Caco-2 (cell line): ENCODE measurements around the gene COG4. TPM values are rescaled to one million over a fixed set of nuclear protein-coding genes. Genes with fewer than 3 reads are reported as not detected.

Source experiments
- BruUV-seq: library from RNA; stranded (reverse); fragments of 400-500 nt; replicated peaks from 2 replicates; lab custom pipeline; 2021; lab: Mats Ljungman, UMichigan
- CTCF ChIA-PET: fragments of 300-600 bp; sonication (Branson Sonifier 250); formaldehyde crosslinking; loops from one replicate; lab custom pipeline; 2022; ENCODE audit warnings: antibody characterized with exemption; lab: Charles Lee
- POLR2A ChIA-PET: fragments of 300-600 bp; sonication (Branson Sonifier 250); formaldehyde crosslinking; loops from one replicate; lab custom pipeline; 2022; ENCODE audit warnings: antibody characterized with exemption; lab: Charles Lee
- DNase-seq, 2 experiments: peaks; one replicate each; pipeline versions ENCODE4 v3.0.0 to v3.0.0-alpha.2; 2020 to 2022
- H3K27me3 ChIP-seq: replicated peaks from 2 replicates; pipeline ENCODE4 v1.6.0; 2011; ENCODE audit warnings: low read length; ENCODE audit not compliant: control insufficient read depth, insufficient read depth
- H3K36me3 ChIP-seq: 2 replicates; pipeline ENCODE4 v1.5.1; 2011; ENCODE audit warnings: low read length; ENCODE audit not compliant: control insufficient read depth, insufficient read depth
- H3K4me1 ChIP-seq: fragments of 250-450 bp; sonication (Bioruptor Pico); 2 replicates; pipeline ENCODE4 v1.5.1; 2020; ENCODE audit warnings: mild to moderate bottlenecking
- H3K4me3 ChIP-seq: 2 replicates; pipeline ENCODE4 v1.5.1; 2011; ENCODE audit warnings: low read depth, mild to moderate bottlenecking, control low read depth, low read length
- H3K9me3 ChIP-seq: fragments of 250-450 bp; sonication (Bioruptor Pico); 2 replicates; pipeline ENCODE4 v1.5.1; 2020; ENCODE audit warnings: mild to moderate bottlenecking, moderate library complexity
- H3K27ac Mint-ChIP-seq: one replicate; pipeline ENCODE4 v1.8.0; 2022; ENCODE audit warnings: mixed read lengths; ENCODE audit not compliant: unreplicated experiment
- H3K27me3 Mint-ChIP-seq: one replicate; pipeline ENCODE4 v1.8.0; 2022; ENCODE audit warnings: mixed read lengths; ENCODE audit not compliant: insufficient read depth, unreplicated experiment
- H3K36me3 Mint-ChIP-seq: one replicate; pipeline ENCODE4 v1.8.0; 2022; ENCODE audit warnings: mild to moderate bottlenecking, mixed read lengths; ENCODE audit not compliant: insufficient read depth, unreplicated experiment
- H3K4me1 Mint-ChIP-seq: one replicate; pipeline ENCODE4 v1.8.0; 2022; ENCODE audit warnings: low read depth, mixed read lengths; ENCODE audit not compliant: unreplicated experiment
- H3K4me3 Mint-ChIP-seq: one replicate; pipeline ENCODE4 v1.8.0; 2022; ENCODE audit warnings: mild to moderate bottlenecking, moderate library complexity, mixed read lengths; ENCODE audit not compliant: unreplicated experiment
- H3K9me3 Mint-ChIP-seq: one replicate; pipeline ENCODE4 v1.8.0; 2022; ENCODE audit warnings: mixed read lengths; ENCODE audit not compliant: unreplicated experiment
- CTCF ChIP-seq, 2 experiments: fragments of 200-600 bp in 1 of 2; IDR thresholded peaks; 1 replicate in 1 of 2; 2 replicates in 1 of 2; pipeline versions ENCODE4 v1.5.1 to v1.8.0; 2011 to 2022; ENCODE audit warnings: antibody characterized with exemption in 1 of 2, control low read depth in 1 of 2, inconsistent platforms in 1 of 2, low read depth in 1 of 2, low read length in 1 of 2, mild to moderate bottlenecking in 1 of 2, moderate library complexity in 1 of 2; ENCODE audit not compliant: insufficient read depth in 1 of 2, severe bottlenecking in 1 of 2, unreplicated experiment in 1 of 2
- intact Hi-C: fragments of 100-400 bp; cut with micrococcal nuclease; formaldehyde crosslinking; loops from one replicate; pipeline ENCODE4 v1.10.0; 2022; ENCODE audit not compliant: unreplicated experiment
- total RNA-seq: library from RNA; stranded (reverse); gene quantifications from 2 replicates; pipeline ENCODE4 v1.2.3, GENCODE V29; 2022

The COG4 gene
- total RNA-seq, 1 experiment from 2014 or later = 88.5 TPM

- no peaks in the 10 kb centered on the region for H3K27me3 Mint-ChIP-seq
- DNase-seq = no peak
- ChIA-PET CTCF (no interaction called here), POLR2A (no interaction called here)
- no peak overlapping the region for H3K4me3 ChIP-seq
- H3K36me3 ChIP-seq = no peaks in the 10 kb centered on the region; the same call in none of the 2 replicates
- no peaks in the 10 kb centered on the region for H3K27me3 ChIP-seq
- H3K4me3 Mint-ChIP-seq = no peak overlapping the region
- no peak overlapping the region for H3K27ac Mint-ChIP-seq
- BruUV-seq = no TSS peak
- intact Hi-C loops = no loop called here
- H3K4me1 ChIP-seq = peaks cover 45% of the 10 kb centered on the region
- H3K9me3 Mint-ChIP-seq = no peaks in the 10 kb centered on the region
- peaks cover 8% of the 10 kb centered on the region for H3K36me3 Mint-ChIP-seq
- TF ChIP-seq CTCF (IDR thresholded peaks at IDR 0.05; ENCODE audit: insufficient read depth in 1 of 2, low read depth in 1 of 2, low read length in 1 of 2, severe bottlenecking in 1 of 2, unreplicated experiment in 1 of 2) = no peak
- peaks cover 49% of the 10 kb centered on the region for H3K4me1 Mint-ChIP-seq
- H3K9me3 ChIP-seq = no peaks in the 10 kb centered on the region
These were observed 88.7 kb downstream of the COG4 start for GRCh38 chr16:70434484-70435260.

GRCh38 chr16:70433458-70434103 lies 89.8 kb downstream of the COG4 start:
- no peaks in the 10 kb centered on the region; the same call in none of the 2 replicates for H3K36me3 ChIP-seq
- Mint-ChIP-seq H3K27ac (peak overlapping the region; percentile 45), H3K4me3 (no peak overlapping the region), H3K36me3 (peaks cover 12% of the 10 kb centered on the region), H3K9me3 (no peaks in the 10 kb centered on the region), H3K27me3 (no peaks in the 10 kb centered on the region), H3K4me1 (peaks cover 55% of the 10 kb centered on the region)
- H3K27me3 ChIP-seq = no peaks in the 10 kb centered on the region
- no peak overlapping the region for H3K4me3 ChIP-seq
- intact Hi-C loops = no loop called here
- no peak for TF ChIP-seq CTCF (IDR thresholded peaks at IDR 0.05; ENCODE audit: insufficient read depth in 1 of 2, low read depth in 1 of 2, low read length in 1 of 2, severe bottlenecking in 1 of 2, unreplicated experiment in 1 of 2)
- peaks cover 56% of the 10 kb centered on the region for H3K4me1 ChIP-seq
- POLR2A ChIA-PET = no interaction called here
- no peak for DNase-seq
- BruUV-seq = no TSS peak
- CTCF ChIA-PET = interaction anchor here (1.1 to 1.6 kb wide), 2 partner anchors 20 to 52 kb away, joined by 3 to 5 read pairs; no protein-coding TSS in a partner anchor
- H3K9me3 ChIP-seq = no peaks in the 10 kb centered on the region

- peak overlapping the region; percentile 12 for H3K27ac Mint-ChIP-seq
- peaks cover 18% of the 10 kb centered on the region for H3K36me3 Mint-ChIP-seq
- no TSS peak for BruUV-seq
- CTCF ChIA-PET = interaction anchor here (0.6 to 1.6 kb wide), 3 partner anchors 19 to 220 kb away, joined by 3 to 5 read pairs (median 5); no protein-coding TSS in a partner anchor
- no peaks in the 10 kb centered on the region for H3K9me3 ChIP-seq
- DNase-seq = no peak
- H3K36me3 ChIP-seq = no peaks in the 10 kb centered on the region; the same call in none of the 2 replicates
- H3K4me3 Mint-ChIP-seq = no peak overlapping the region
- intact Hi-C loops = no loop called here
- no peaks in the 10 kb centered on the region for H3K27me3 Mint-ChIP-seq
- peaks cover 54% of the 10 kb centered on the region for H3K4me1 ChIP-seq
- H3K4me3 ChIP-seq = no peak overlapping the region
- POLR2A ChIA-PET = interaction anchor here (0.8 kb wide), 1 partner anchor 11 kb away, joined by 3 read pairs; no protein-coding TSS in a partner anchor
- H3K27me3 ChIP-seq = no peaks in the 10 kb centered on the region
- H3K9me3 Mint-ChIP-seq = no peaks in the 10 kb centered on the region
- TF ChIP-seq CTCF (IDR thresholded peaks at IDR 0.05; ENCODE audit: insufficient read depth in 1 of 2, low read depth in 1 of 2, low read length in 1 of 2, severe bottlenecking in 1 of 2, unreplicated experiment in 1 of 2) = no peak
- peaks cover 57% of the 10 kb centered on the region for H3K4me1 Mint-ChIP-seq
These were observed 90.5 kb downstream of the COG4 start for GRCh38 chr16:70432723-70433457.
